GM12878 (cell line): ENCODE measurements around the gene HSD11B1L. TPM values are rescaled to one million over a fixed set of nuclear protein-coding genes. Genes with fewer than 3 reads are reported as not detected.
A peak's percentile ranks its signal among the peaks of the same experiment; 100 is the strongest.

Experiments used
- ATAC-seq: fragments of 200-7000 bp; cut with Tn5 transposase; 3 replicates; pipeline ENCODE4 v1.9.1; 2020; ENCODE audit warnings: mild to moderate bottlenecking, moderate library complexity
- BruUV-seq: library from RNA; stranded (reverse); fragments of 400-500 nt; replicated peaks from 2 replicates; lab custom pipeline; 2021; lab: Mats Ljungman, UMichigan
- CTCF ChIA-PET: fragments of 300-600 bp; sonication (Branson Sonifier 250); formaldehyde crosslinking; extraction: SDS; loops from one replicate; lab custom pipeline; 2021; ENCODE audit warnings: inconsistent platforms; lab: Yijun Ruan, JAX
- POLR2A ChIA-PET: fragments of 350-600 bp; formaldehyde crosslinking; extraction: SDS; loops from one replicate; lab custom pipeline; 2021; ENCODE audit warnings: inconsistent platforms; lab: Charles Lee
- RAD21 ChIA-PET: fragments of 300-600 bp; sonication (Branson Sonifier 250); formaldehyde crosslinking; loops from one replicate; lab custom pipeline; 2023; ENCODE audit warnings: antibody characterized with exemption; ENCODE audit not compliant: unreplicated experiment; lab: Charles Lee
- SMC1A ChIA-PET: fragments of 300-600 bp; sonication (Branson Sonifier 250); formaldehyde crosslinking; loops from one replicate; lab custom pipeline; 2023; ENCODE audit not compliant: unreplicated experiment, uncharacterized antibody; lab: Charles Lee
- DNase-seq: peaks from one replicate; pipeline ENCODE4 v3.0.0-alpha.2; 2011; ENCODE audit warnings: low read depth, low spot score
- FAIRE-seq: peaks from 3 replicates; lab custom pipeline; 2011; peaks lifted over from hg19 to GRCh38; lab: Jason Lieb, UNC
- H2AFZ ChIP-seq: 2 replicates; pipeline ENCODE4 v1.6.0; 2011; ENCODE audit warnings: low read depth, low read length, control low read depth; ENCODE audit not compliant: control insufficient read depth
- H3K27ac ChIP-seq: 2 replicates; pipeline ENCODE4 v1.5.1; 2011; ENCODE audit warnings: control low read depth; ENCODE audit not compliant: control insufficient read depth, insufficient read depth
- H3K27me3 ChIP-seq, 2 experiments: replicated peaks in 1 of 2; 2 replicates each; pipeline versions ENCODE4 v1.6.0 to v1.6.1; 2011; ENCODE audit warnings: low read length in 1 of 2; ENCODE audit not compliant: control insufficient read depth in 2 of 2, insufficient read depth in 2 of 2
- H3K36me3 ChIP-seq, 2 experiments: 2 replicates each; pipeline ENCODE4 v1.5.1; 2011; ENCODE audit warnings: low read length in 1 of 2; ENCODE audit not compliant: control insufficient read depth in 2 of 2, insufficient read depth in 2 of 2
- H3K4me1 ChIP-seq: 2 replicates; pipeline ENCODE4 v1.6.1; 2011; ENCODE audit warnings: mild to moderate bottlenecking, low read length, moderate library complexity, mixed read lengths; ENCODE audit not compliant: control insufficient read depth, insufficient read depth
- H3K4me2 ChIP-seq: 2 replicates; pipeline ENCODE4 v1.6.0; 2011; ENCODE audit warnings: control low read depth; ENCODE audit not compliant: control insufficient read depth, insufficient read depth
- H3K4me3 ChIP-seq: fragments of 200-600 bp; sonication (generic); 2 replicates; pipeline ENCODE4 v1.5.1; 2016
- H3K79me2 ChIP-seq: 2 replicates; pipeline ENCODE4 v1.6.0; 2011; ENCODE audit warnings: low read length; ENCODE audit not compliant: control insufficient read depth, insufficient read depth
- H3K9ac ChIP-seq: 2 replicates; pipeline ENCODE4 v1.8.0; 2011; ENCODE audit warnings: low read length, control low read depth, mixed read lengths; ENCODE audit not compliant: control insufficient read depth, insufficient read depth
- H3K9me3 ChIP-seq: replicated peaks from 3 replicates; pipeline ENCODE4 v1.5.1; 2011; ENCODE audit warnings: mild to moderate bottlenecking, low read length; ENCODE audit not compliant: control insufficient read depth, insufficient read depth
- H4K20me1 ChIP-seq: 2 replicates; pipeline ENCODE4 v1.6.0; 2011; ENCODE audit not compliant: control insufficient read depth, insufficient read depth
- BMI1 ChIP-seq: fragments of 450-650 bp; IDR thresholded peaks from 2 replicates; pipeline ENCODE4 v1.6.1; 2016; ENCODE audit warnings: mild to moderate bottlenecking, moderate library complexity, borderline replicate concordance
- NBN ChIP-seq: fragments of 450-650 bp; IDR thresholded peaks from 2 replicates; pipeline ENCODE4 v1.6.1; 2016
- POLR2A ChIP-seq: IDR thresholded peaks from 2 replicates; pipeline ENCODE4 v1.6.1; 2011; ENCODE audit warnings: low read depth, mild to moderate bottlenecking, low read length
- RELA ChIP-seq: fragments of 450-650 bp; IDR thresholded peaks from 2 replicates; pipeline ENCODE4 v1.8.0; 2014; ENCODE audit warnings: borderline replicate concordance; ENCODE audit not compliant: partially characterized antibody
- ZSCAN29 ChIP-seq: fragments of 450-650 bp; IDR thresholded peaks from 2 replicates; pipeline ENCODE4 v1.6.1; 2017; ENCODE audit warnings: mild to moderate bottlenecking, moderate library complexity
- WGBS: methylation state at CpG from one replicate; pipeline ENCODE4 v1.1.6; 2016; ENCODE audit warnings: low lambda C conversion rate; ENCODE audit not compliant: insufficient replicate concordance, insufficient coverage; ENCODE audit errors: missing lambda C conversion rate; 5-methylcytosine and 5-hydroxymethylcytosine counted together
- in situ Hi-C: fragments of 300-500 bp; cut with MboI; formaldehyde crosslinking; loops from 9 replicates; pipeline ENCODE4 v1.14.3; 2018; ENCODE audit warnings: mixed read lengths
- intact Hi-C: fragments of 100-400 bp; cut with micrococcal nuclease; formaldehyde crosslinking; loops from one replicate; pipeline ENCODE4 v1.14.2; 2022; ENCODE audit not compliant: unreplicated experiment
- polyA plus RNA-seq, 11 experiments: library from polyadenylated mRNA; depleted of rRNA in 4 of 11; unstranded in 6 of 11; stranded (reverse) in 5 of 11; fragments of >200 nt; fragmentation: Nextera tagmentation in 4 of 11; fragmentation: Illumina TruSeq in 1 of 11; extraction: Ambion mirVana in 4 of 11; extraction: Trizol in 1 of 11; gene quantifications; 1 replicate in 1 of 11; 2 replicates in 10 of 11; pipeline versions ENCODE4 v1.2.1 to v1.2.3, GENCODE V29; 2011 to 2016; ENCODE audit warnings: inconsistent platforms in 2 of 11, missing spikeins in 2 of 11, low read depth in 1 of 11
- total RNA-seq, 4 experiments: library from RNA; depleted of rRNA in 3 of 4; stranded (reverse); fragments of >200 nt in 3 of 4; fragmentation: Illumina TruSeq in 1 of 4; extraction: Trizol in 1 of 4; gene quantifications; 2 replicates each; pipeline versions ENCODE4 v1.2.1 to v1.2.3, GENCODE V29; 2013 to 2021
- TF ChIP-seq, protein P1 (sequence below), 3 experiments: IDR thresholded peaks in 2 of 3; conservative IDR thresholded peaks in 1 of 3; 2 replicates each; pipeline ENCODE4 v1.5.1; 2011; ENCODE audit warnings: low read depth in 3 of 3, low read length in 3 of 3, mild to moderate bottlenecking in 3 of 3, control low read depth in 2 of 3, moderate library complexity in 2 of 3, inconsistent platforms in 1 of 3, mixed read lengths in 1 of 3; ENCODE audit not compliant: control insufficient read depth in 2 of 3, insufficient read depth in 1 of 3; ENCODE audit errors: extremely low read depth in 1 of 3

Gene HSD11B1L
- total and polyA plus RNA-seq, 10 of the 15 experiments (the other 5 are each of a cell fraction or from before 2014, with no cell fraction given): 0.29 to 1.8 (median 1.1) TPM; not detected in 1

DNA sequence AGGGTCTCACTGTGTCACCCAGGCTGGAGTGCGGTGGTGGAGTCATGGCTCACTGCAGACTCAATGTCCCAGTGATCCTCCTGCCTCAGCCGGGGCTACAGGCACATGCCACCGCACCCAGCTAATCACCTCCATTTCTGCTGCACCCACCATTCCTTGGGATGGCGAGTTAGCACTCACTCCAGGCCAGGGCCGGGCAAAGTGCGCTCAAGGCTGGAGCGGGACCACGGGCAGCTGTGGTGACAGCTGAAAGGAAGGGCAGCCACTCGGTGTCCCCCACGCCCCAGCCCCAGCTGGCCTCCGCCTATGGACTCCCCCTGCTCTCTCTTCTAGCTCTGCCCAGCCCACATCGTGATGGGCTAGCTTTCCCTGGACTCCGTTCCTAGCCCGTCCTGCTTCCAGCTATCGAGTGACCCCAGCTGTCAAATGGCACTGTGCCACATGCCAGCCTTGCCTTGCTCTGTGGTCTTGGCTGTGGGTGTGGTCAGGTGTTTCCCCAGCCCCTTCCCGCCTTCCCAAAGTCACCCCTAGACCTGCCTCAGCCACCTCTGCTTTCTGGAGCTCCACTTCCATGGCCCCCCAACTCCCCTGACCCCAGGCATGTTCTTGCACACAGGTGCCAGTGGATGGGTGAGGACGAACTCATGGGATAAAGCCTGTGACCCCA is 4.6 kb upstream of the HSD11B1L start (continued):
- TF ChIP-seq, protein P1, sequence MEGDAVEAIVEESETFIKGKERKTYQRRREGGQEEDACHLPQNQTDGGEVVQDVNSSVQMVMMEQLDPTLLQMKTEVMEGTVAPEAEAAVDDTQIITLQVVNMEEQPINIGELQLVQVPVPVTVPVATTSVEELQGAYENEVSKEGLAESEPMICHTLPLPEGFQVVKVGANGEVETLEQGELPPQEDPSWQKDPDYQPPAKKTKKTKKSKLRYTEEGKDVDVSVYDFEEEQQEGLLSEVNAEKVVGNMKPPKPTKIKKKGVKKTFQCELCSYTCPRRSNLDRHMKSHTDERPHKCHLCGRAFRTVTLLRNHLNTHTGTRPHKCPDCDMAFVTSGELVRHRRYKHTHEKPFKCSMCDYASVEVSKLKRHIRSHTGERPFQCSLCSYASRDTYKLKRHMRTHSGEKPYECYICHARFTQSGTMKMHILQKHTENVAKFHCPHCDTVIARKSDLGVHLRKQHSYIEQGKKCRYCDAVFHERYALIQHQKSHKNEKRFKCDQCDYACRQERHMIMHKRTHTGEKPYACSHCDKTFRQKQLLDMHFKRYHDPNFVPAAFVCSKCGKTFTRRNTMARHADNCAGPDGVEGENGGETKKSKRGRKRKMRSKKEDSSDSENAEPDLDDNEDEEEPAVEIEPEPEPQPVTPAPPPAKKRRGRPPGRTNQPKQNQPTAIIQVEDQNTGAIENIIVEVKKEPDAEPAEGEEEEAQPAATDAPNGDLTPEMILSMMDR (IDR thresholded peaks at IDR 0.05 in 2 of 3, conservative IDR thresholded peaks at IDR 0.05 in 1 of 3; ENCODE audit: control insufficient read depth in 2 of 3, extremely low read depth in 1 of 3, insufficient read depth in 1 of 3, low read depth in 3 of 3, low read length in 3 of 3): no peak
- TF ChIP-seq NBN: no peak
- no peak for TF ChIP-seq ZSCAN29
- no peak for TF ChIP-seq BMI1
- TF ChIP-seq, all 136 proteins: peak for 0

DNA sequence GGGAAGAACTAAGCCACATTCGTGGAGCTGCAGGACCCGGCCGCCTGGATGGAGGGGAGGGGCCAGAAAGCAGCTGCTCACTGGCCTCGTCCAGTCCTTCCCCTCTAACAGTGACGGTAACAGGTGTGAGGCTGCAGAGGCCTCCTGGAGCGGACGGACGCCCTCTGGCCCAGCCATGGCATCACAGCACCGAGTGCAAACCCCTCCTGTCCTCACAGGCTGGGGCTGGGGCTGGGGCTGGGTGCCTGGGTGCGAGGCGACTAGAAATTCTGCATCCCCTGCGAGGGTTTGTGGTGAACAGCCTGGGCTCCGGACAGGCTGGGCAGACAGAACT is 4.1 kb upstream of the HSD11B1L start:
- WGBS: 90% methylated on average over 13 of the region's 13 CpGs
- POLR2A ChIA-PET: no interaction called here
- Histone ChIP-seq H3K4me3 (no peak overlapping the region), H4K20me1 (no peaks in the 10 kb centered on the region), H2AFZ (no peak overlapping the region), H3K27ac (no peak overlapping the region), H3K79me2 (peaks cover 12% of the 10 kb centered on the region), H3K9me3 (no peaks in the 10 kb centered on the region), H3K9ac (no peak overlapping the region), H3K4me2 (no peak overlapping the region), H3K36me3 (peaks cover 2 to 5% of the 10 kb centered on the region in 2 experiments; a peak in 2 of 4 replicates), H3K27me3 (no peaks in the 10 kb centered on the region), H3K4me1 (peaks cover 5% of the 10 kb centered on the region; the same call in 1 of the 2 replicates)
- intact Hi-C loops (no loop called here), in situ Hi-C loops (no loop called here)
- FAIRE-seq (no peak), ATAC-seq (no peak), DNase-seq (no peak)
- no TSS peak for BruUV-seq
- RAD21 ChIA-PET: no interaction called here
- TF ChIP-seq POLR2A: peak; percentile 11
- no peak for TF ChIP-seq RELA
- SMC1A ChIA-PET: interaction anchor here (1.0 kb wide), 1 partner anchor 10 kb away, joined by 4 read pairs; no protein-coding TSS in a partner anchor
- CTCF ChIA-PET: interaction anchor here (1.1 to 2.7 kb wide), 2 partner anchors 10 to 13 kb away, joined by 5 to 12 read pairs; partner anchors contain the start of gene RPL36
